ENCODE results near the gene CCDC183. TPM values are rescaled to one million over a fixed set of nuclear protein-coding genes. Genes with fewer than 3 reads are reported as not detected.

CCDC183 gene
- total RNA-seq, 1 donor, result 0.43 TPM

GRCh38 chr9:136826703-136827582, 30.8 kb downstream of the CCDC183 start:
- TF ChIP-seq, protein P1, sequence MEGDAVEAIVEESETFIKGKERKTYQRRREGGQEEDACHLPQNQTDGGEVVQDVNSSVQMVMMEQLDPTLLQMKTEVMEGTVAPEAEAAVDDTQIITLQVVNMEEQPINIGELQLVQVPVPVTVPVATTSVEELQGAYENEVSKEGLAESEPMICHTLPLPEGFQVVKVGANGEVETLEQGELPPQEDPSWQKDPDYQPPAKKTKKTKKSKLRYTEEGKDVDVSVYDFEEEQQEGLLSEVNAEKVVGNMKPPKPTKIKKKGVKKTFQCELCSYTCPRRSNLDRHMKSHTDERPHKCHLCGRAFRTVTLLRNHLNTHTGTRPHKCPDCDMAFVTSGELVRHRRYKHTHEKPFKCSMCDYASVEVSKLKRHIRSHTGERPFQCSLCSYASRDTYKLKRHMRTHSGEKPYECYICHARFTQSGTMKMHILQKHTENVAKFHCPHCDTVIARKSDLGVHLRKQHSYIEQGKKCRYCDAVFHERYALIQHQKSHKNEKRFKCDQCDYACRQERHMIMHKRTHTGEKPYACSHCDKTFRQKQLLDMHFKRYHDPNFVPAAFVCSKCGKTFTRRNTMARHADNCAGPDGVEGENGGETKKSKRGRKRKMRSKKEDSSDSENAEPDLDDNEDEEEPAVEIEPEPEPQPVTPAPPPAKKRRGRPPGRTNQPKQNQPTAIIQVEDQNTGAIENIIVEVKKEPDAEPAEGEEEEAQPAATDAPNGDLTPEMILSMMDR (IDR thresholded peaks at IDR 0.05; ENCODE audit: insufficient read depth, low read depth, low read length), result no peak
- no peak for DNase-seq (ENCODE audit: low read depth)
- no peak overlapping the region for H3K4me3 ChIP-seq (ENCODE audit: low read depth, low read length)

- no peak for DNase-seq (ENCODE audit: low read depth)
- no peak overlapping the region for H3K4me3 ChIP-seq (ENCODE audit: low read depth, low read length)
- TF ChIP-seq, protein P1 (IDR thresholded peaks at IDR 0.05; ENCODE audit: insufficient read depth, low read depth, low read length), result no peak
Measured at GRCh38 chr9:136827794-136828473, 31.8 kb downstream of the CCDC183 start.

- TF ChIP-seq, protein P1 (IDR thresholded peaks at IDR 0.05; ENCODE audit: insufficient read depth, low read depth, low read length), result no peak
- no peak for DNase-seq (ENCODE audit: low read depth)
- no peak overlapping the region for H3K4me3 ChIP-seq (ENCODE audit: low read depth, low read length)
Measured at GRCh38 chr9:136828474-136829140, 32.5 kb downstream of the CCDC183 start.

GRCh38 chr9:136829412-136829811, 33.3 kb downstream of the CCDC183 start:
- no peak for DNase-seq (ENCODE audit: low read depth)
- TF ChIP-seq, protein P1 (IDR thresholded peaks at IDR 0.05; ENCODE audit: insufficient read depth, low read depth, low read length), result no peak
- no peak overlapping the region for H3K4me3 ChIP-seq (ENCODE audit: low read depth, low read length)

DNA sequence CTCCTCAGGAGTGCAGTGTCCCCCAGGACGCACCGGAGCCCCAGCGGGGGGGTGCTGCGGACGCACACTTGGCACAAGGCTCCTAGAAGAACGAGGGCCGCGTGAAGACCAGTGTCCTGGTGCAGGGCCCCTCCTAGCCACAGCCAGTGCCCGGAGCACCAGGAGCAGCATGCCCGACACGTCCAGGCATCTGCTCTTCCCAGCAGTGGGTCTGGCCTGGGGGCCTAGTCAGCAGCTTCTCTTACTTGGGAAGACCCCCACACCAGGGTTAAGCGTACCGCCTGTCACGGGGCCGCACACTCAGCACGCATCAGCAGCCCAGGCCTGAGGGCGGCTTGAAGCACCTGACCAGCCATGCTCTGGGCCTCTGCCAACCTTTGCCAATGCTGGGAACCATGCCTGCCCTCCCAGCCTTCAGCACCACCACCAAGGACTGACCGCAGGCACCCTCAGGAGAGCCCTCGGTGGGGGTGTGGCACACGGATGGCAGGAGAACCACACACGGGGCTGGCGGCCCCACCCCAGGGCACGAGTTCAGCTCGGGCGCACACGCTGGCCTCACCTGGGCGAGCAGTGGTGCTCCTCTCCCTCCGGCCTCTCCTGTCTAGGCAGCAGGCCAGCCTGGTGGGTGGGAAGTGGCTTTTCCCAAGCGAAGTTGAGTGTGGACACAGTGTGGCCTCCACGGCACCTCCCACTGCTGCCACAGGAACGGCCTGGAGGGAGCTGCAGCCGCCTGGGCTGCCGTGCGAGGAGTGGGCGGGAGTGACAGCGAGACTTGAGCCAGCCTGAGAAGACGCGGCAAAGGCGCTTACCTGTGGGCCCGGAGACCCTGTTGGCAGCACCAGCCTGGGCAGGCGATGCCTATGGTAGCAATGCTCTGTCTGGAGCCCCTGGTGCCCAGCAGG, 34.1 kb downstream of the CCDC183 start:
- no peak for DNase-seq (ENCODE audit: low read depth)
- no peak overlapping the region for H3K4me3 ChIP-seq (ENCODE audit: low read depth, low read length)
- TF ChIP-seq, protein P1 (IDR thresholded peaks at IDR 0.05; ENCODE audit: insufficient read depth, low read depth, low read length), result no peak
